Trophoblast cell (in vitro differentiated cells and primary cell): ENCODE data around the gene EYS.

Source experiments
- DNase-seq, 2 donors: peaks; one replicate each; pipeline ENCODE4 v3.0.0-alpha.2; 2016
- H2AFZ ChIP-seq: 2 replicates; pipeline ENCODE4 v1.6.1; 2013; ENCODE audit warnings: low read length, moderate library complexity, mild to moderate bottlenecking; ENCODE audit not compliant: insufficient read depth, poor library complexity
- H2AK5ac ChIP-seq: 2 replicates; pipeline ENCODE4 v1.6.1; 2013; ENCODE audit warnings: mild to moderate bottlenecking, low read length
- H2BK120ac ChIP-seq: 2 replicates; pipeline ENCODE4 v1.6.1; 2013; ENCODE audit warnings: low read length, mild to moderate bottlenecking, moderate library complexity; ENCODE audit not compliant: insufficient read depth, poor library complexity
- H2BK12ac ChIP-seq: 2 replicates; pipeline ENCODE4 v1.6.1; 2013; ENCODE audit warnings: mild to moderate bottlenecking, low read length, moderate library complexity
- H2BK5ac ChIP-seq: 2 replicates; pipeline ENCODE4 v1.6.1; 2013; ENCODE audit warnings: low read length, low read depth, moderate library complexity, mild to moderate bottlenecking; ENCODE audit not compliant: poor library complexity
- H3K14ac ChIP-seq: 2 replicates; pipeline ENCODE4 v1.6.1; 2013; ENCODE audit warnings: mild to moderate bottlenecking, low read length
- H3K18ac ChIP-seq: 2 replicates; pipeline ENCODE4 v1.6.1; 2013; ENCODE audit warnings: mild to moderate bottlenecking, low read length
- H3K23ac ChIP-seq: 2 replicates; pipeline ENCODE4 v1.6.1; 2013; ENCODE audit warnings: low read length
- H3K27ac ChIP-seq: 2 replicates; pipeline ENCODE4 v1.5.1; 2013; ENCODE audit warnings: low read depth, mild to moderate bottlenecking, inconsistent platforms, low read length, moderate library complexity
- H3K27me3 ChIP-seq: 2 replicates; pipeline ENCODE4 v1.6.1; 2013; ENCODE audit warnings: inconsistent platforms, mild to moderate bottlenecking, low read length, moderate library complexity; ENCODE audit not compliant: insufficient read depth
- H3K36me3 ChIP-seq, 2 experiments: 1 replicate in 1 of 2; 2 replicates in 1 of 2; pipeline ENCODE4 v1.6.1; 2013; ENCODE audit warnings: low read length in 2 of 2, mild to moderate bottlenecking in 2 of 2, moderate library complexity in 1 of 2; ENCODE audit not compliant: insufficient read depth in 2 of 2, control insufficient read depth in 1 of 2
- H3K4ac ChIP-seq: 2 replicates; pipeline ENCODE4 v1.6.1; 2013; ENCODE audit warnings: low read depth, mild to moderate bottlenecking, low read length, moderate library complexity
- H3K4me1 ChIP-seq, 2 experiments: 1 replicate in 1 of 2; 2 replicates in 1 of 2; pipeline ENCODE4 v1.6.1; 2013; ENCODE audit warnings: low read length in 2 of 2, mild to moderate bottlenecking in 2 of 2, moderate library complexity in 1 of 2; ENCODE audit not compliant: insufficient read depth in 2 of 2, control insufficient read depth in 1 of 2
- H3K4me2 ChIP-seq: 2 replicates; pipeline ENCODE4 v1.6.1; 2013; ENCODE audit warnings: inconsistent platforms, mild to moderate bottlenecking, low read length, moderate library complexity
- H3K4me3 ChIP-seq: 2 replicates; pipeline ENCODE4 v1.5.1; 2013; ENCODE audit warnings: mild to moderate bottlenecking, low read depth, low read length, inconsistent platforms
- H3K79me1 ChIP-seq: one replicate; pipeline ENCODE4 v1.6.1; 2013; ENCODE audit warnings: low read length
- H3K79me2 ChIP-seq: 2 replicates; pipeline ENCODE4 v1.6.1; 2013; ENCODE audit warnings: low read length, mild to moderate bottlenecking; ENCODE audit not compliant: control insufficient read depth, insufficient read depth, poor library complexity
- H3K9ac ChIP-seq: 2 replicates; pipeline ENCODE4 v1.6.1; 2013; ENCODE audit warnings: mild to moderate bottlenecking, low read length
- H3K9me3 ChIP-seq: 2 replicates; pipeline ENCODE4 v1.6.1; 2013; ENCODE audit warnings: low read depth, mild to moderate bottlenecking, control low read depth, inconsistent platforms, low read length; ENCODE audit not compliant: insufficient read depth
- H4K12ac ChIP-seq: 2 replicates; pipeline ENCODE4 v1.6.1; 2013; ENCODE audit warnings: low read depth, mild to moderate bottlenecking, low read length, moderate library complexity
- H4K8ac ChIP-seq: 2 replicates; pipeline ENCODE4 v1.6.1; 2013; ENCODE audit warnings: low read depth, mild to moderate bottlenecking, low read length, moderate library complexity
- H4K91ac ChIP-seq: one replicate; pipeline ENCODE4 v1.6.1; 2013; ENCODE audit warnings: low read depth, mild to moderate bottlenecking, low read length, moderate library complexity
- WGBS: extraction: QIAGEN DNeasy Blood & Tissue Kit; methylation state at CpG from one replicate; pipeline ENCODE4 v1.1.7; 2013; ENCODE audit warnings: missing lambda C conversion rate; ENCODE audit not compliant: insufficient read length, insufficient coverage; ENCODE audit errors: extremely low coverage; 5-methylcytosine and 5-hydroxymethylcytosine counted together

Gene EYS

GRCh38 chr6:63943826-63944225 lies 1763.2 kb downstream of the EYS start:
- Histone ChIP-seq H3K9me3 (no peaks in the 10 kb centered on the region), H3K27ac (no peak overlapping the region), H3K4ac (no peak overlapping the region), H3K36me3 (no peaks in the 10 kb centered on the region), H3K14ac (no peak overlapping the region), H3K4me2 (no peak overlapping the region), H3K27me3 (no peaks in the 10 kb centered on the region), H3K79me2 (no peaks in the 10 kb centered on the region), H2AFZ (no peak overlapping the region), H2BK120ac (no peak overlapping the region), H2AK5ac (no peak overlapping the region), H3K23ac (no peak overlapping the region), H3K18ac (no peak overlapping the region), H3K9ac (no peak overlapping the region), H3K4me3 (no peak overlapping the region), H2BK5ac (no peak overlapping the region), H4K91ac (no peak overlapping the region), H2BK12ac (no peak overlapping the region), H3K79me1 (no peaks in the 10 kb centered on the region), H4K12ac (no peak overlapping the region), H3K4me1 (no peaks in the 10 kb centered on the region), H4K8ac (no peak overlapping the region)
- WGBS: no CpG with 5 or more reads among the region's 1 CpG
- DNase-seq: no peak

GRCh38 chr6:63941747-63942470 lies 1765.1 kb downstream of the EYS start:
- no peaks in the 10 kb centered on the region for H3K79me2 ChIP-seq
- no peak overlapping the region for H3K27ac ChIP-seq
- H3K4ac ChIP-seq: no peak overlapping the region
- no peak overlapping the region for H3K9ac ChIP-seq
- no peaks in the 10 kb centered on the region for H3K79me1 ChIP-seq
- no peak overlapping the region for H3K4me3 ChIP-seq
- H3K18ac ChIP-seq: no peak overlapping the region
- no peak overlapping the region for H2AK5ac ChIP-seq
- H4K91ac ChIP-seq: no peak overlapping the region
- H2BK120ac ChIP-seq: no peak overlapping the region
- no peaks in the 10 kb centered on the region for H3K36me3 ChIP-seq
- H3K9me3 ChIP-seq: no peaks in the 10 kb centered on the region
- H4K8ac ChIP-seq: no peak overlapping the region
- H2BK5ac ChIP-seq: no peak overlapping the region
- H3K4me2 ChIP-seq: no peak overlapping the region
- H3K23ac ChIP-seq: no peak overlapping the region
- no peaks in the 10 kb centered on the region for H3K27me3 ChIP-seq
- DNase-seq: no peak
- no peak overlapping the region for H3K14ac ChIP-seq
- H4K12ac ChIP-seq: no peak overlapping the region
- no peaks in the 10 kb centered on the region for H3K4me1 ChIP-seq
- H2BK12ac ChIP-seq: no peak overlapping the region
- WGBS: no CpG with 5 or more reads among the region's 2 CpGs
- no peak overlapping the region for H2AFZ ChIP-seq

- Histone ChIP-seq H4K8ac (no peak overlapping the region), H3K79me1 (no peaks in the 10 kb centered on the region), H2AK5ac (no peak overlapping the region), H3K23ac (no peak overlapping the region), H2BK12ac (no peak overlapping the region), H3K4me1 (no peaks in the 10 kb centered on the region), H3K4ac (no peak overlapping the region), H4K91ac (no peak overlapping the region), H3K4me3 (no peak overlapping the region), H2AFZ (no peak overlapping the region), H3K79me2 (no peaks in the 10 kb centered on the region), H3K27me3 (no peaks in the 10 kb centered on the region), H3K9me3 (no peaks in the 10 kb centered on the region), H2BK120ac (no peak overlapping the region), H3K9ac (no peak overlapping the region), H3K18ac (no peak overlapping the region), H4K12ac (no peak overlapping the region), H3K27ac (no peak overlapping the region), H2BK5ac (no peak overlapping the region), H3K4me2 (no peak overlapping the region), H3K14ac (no peak overlapping the region), H3K36me3 (no peaks in the 10 kb centered on the region)
- no CpG with 5 or more reads among the region's 1 CpG for WGBS
- DNase-seq: no peak
These were observed 1767.0 kb downstream of the EYS start for GRCh38 chr6:63940056-63940455.

- Histone ChIP-seq H3K4me2 (no peak overlapping the region), H4K12ac (no peak overlapping the region), H2BK5ac (no peak overlapping the region), H3K4me3 (no peak overlapping the region), H3K23ac (no peak overlapping the region), H2BK12ac (no peak overlapping the region), H4K8ac (no peak overlapping the region), H3K14ac (no peak overlapping the region), H3K4me1 (no peaks in the 10 kb centered on the region), H2AK5ac (no peak overlapping the region), H3K9ac (no peak overlapping the region), H3K27ac (no peak overlapping the region), H3K9me3 (no peaks in the 10 kb centered on the region), H3K36me3 (no peaks in the 10 kb centered on the region), H3K79me2 (no peaks in the 10 kb centered on the region), H4K91ac (no peak overlapping the region), H3K18ac (no peak overlapping the region), H3K27me3 (no peaks in the 10 kb centered on the region), H3K4ac (no peak overlapping the region), H3K79me1 (no peaks in the 10 kb centered on the region), H2BK120ac (no peak overlapping the region), H2AFZ (no peak overlapping the region)
- DNase-seq: no peak
These were observed 1770.6 kb downstream of the EYS start for GRCh38 chr6:63936399-63936798.
